Epithelial cell of proximal tubule (primary cell): ENCODE results near the gene TRAF3IP1. TPM values are rescaled to one million over a fixed set of nuclear protein-coding genes. Genes with fewer than 3 reads are reported as not detected.
A peak's percentile ranks its signal among the peaks of the same experiment; 100 is the strongest.

Experiments
- DNase-seq: peaks from one replicate; pipeline ENCODE4 v3.0.0-alpha.2; 2011; ENCODE audit warnings: low read depth
- H3K4me3 ChIP-seq: 2 replicates; pipeline ENCODE4 v1.5.1; 2011; ENCODE audit warnings: low read depth, mild to moderate bottlenecking, low read length
- CTCF ChIP-seq: conservative IDR thresholded peaks from 2 replicates; pipeline ENCODE4 v1.5.1; 2012; ENCODE audit warnings: low read depth, mild to moderate bottlenecking, low read length
- total RNA-seq: library from RNA; depleted of rRNA; stranded (reverse); fragments of >200 nt; gene quantifications from 2 replicates; pipeline ENCODE4 v1.2.3, GENCODE V29; 2015

The TRAF3IP1 gene
- total RNA-seq, 1 donor from 2014 or later: 8.5 TPM

GRCh38 chr2:238376884-238377391, 56.6 kb downstream of the TRAF3IP1 start:
- TF ChIP-seq CTCF: no peak
- no peak for DNase-seq
- H3K4me3 ChIP-seq: no peak overlapping the region

- H3K4me3 ChIP-seq: no peak overlapping the region
- no peak for TF ChIP-seq CTCF
- DNase-seq: no peak
Observed at GRCh38 chr2:238378230-238379095, 58.1 kb downstream of the TRAF3IP1 start.

GRCh38 chr2:238379096-238379810, 58.9 kb downstream of the TRAF3IP1 start:
- H3K4me3 ChIP-seq: no peak overlapping the region
- peak; percentile 10 for DNase-seq
- TF ChIP-seq CTCF: no peak

- TF ChIP-seq CTCF: no peak
- no peak overlapping the region for H3K4me3 ChIP-seq
- DNase-seq: no peak
Observed at GRCh38 chr2:238380336-238380735, 60.0 kb downstream of the TRAF3IP1 start.

- DNase-seq: no peak
- no peak for TF ChIP-seq CTCF
Observed at GRCh38 chr2:238380785-238381184, 60.5 kb downstream of the TRAF3IP1 start.

GRCh38 chr2:238381341-238382115, 61.2 kb downstream of the TRAF3IP1 start:
- DNase-seq: no peak
- H3K4me3 ChIP-seq: no peak overlapping the region
- TF ChIP-seq CTCF: no peak

More at GRCh38 chr2:238380785-238381184, 60.5 kb downstream of the TRAF3IP1 start:
- H3K4me3 ChIP-seq: no peak overlapping the region
